Measurements from ENCODE around the gene WDR73. TPM values are rescaled to one million over a fixed set of nuclear protein-coding genes. Genes with fewer than 3 reads are reported as not detected.

The WDR73 gene
- total RNA-seq, 1 experiment from 2014 or later: 35.6 TPM

DNA sequence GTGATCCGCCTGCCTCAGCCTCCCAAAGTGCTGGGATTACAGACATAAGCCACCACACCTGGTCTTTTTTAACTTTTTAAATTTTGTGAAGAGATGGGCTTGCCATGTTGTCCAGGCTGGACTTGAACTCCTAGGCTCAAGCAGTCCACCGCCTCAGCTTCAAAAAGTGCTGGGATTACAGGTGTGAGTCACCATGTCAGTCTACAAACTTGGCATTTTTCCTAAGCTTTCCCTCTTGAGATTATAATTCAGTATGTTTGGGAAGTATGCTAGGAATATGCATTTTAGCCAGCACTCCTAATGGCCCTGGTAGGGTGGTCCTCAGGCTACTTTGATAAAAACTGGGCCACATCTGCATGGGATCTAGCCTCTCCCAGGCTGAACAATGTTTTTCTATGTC is 4.4 kb downstream of the WDR73 start:
- no peak overlapping the region for H2AFZ ChIP-seq (ENCODE audit: low read depth, low read length, poor library complexity, severe bottlenecking)
- peaks cover 6 to 28% of the 10 kb centered on the region in 2 experiments; a peak in 3 of 4 replicates for H3K4me1 ChIP-seq (ENCODE audit: control insufficient read depth in 1 of 2, insufficient read depth in 2 of 2, low read length in 2 of 2)
- no peak overlapping the region for H3K4me3 ChIP-seq (replicated peaks in 1 of 2; ENCODE audit: low read depth in 1 of 2, low read length in 2 of 2)
- RAD21 ChIA-PET (ENCODE audit: low non-redundant PET in 1 of 2, low total read pairs in 2 of 2, uncharacterized antibody in 2 of 2, unreplicated experiment in 2 of 2): interaction anchor here in 1 of 2 experiments (0.7 kb wide), 1 partner anchor 43 kb away, joined by 3 read pairs; no protein-coding TSS in a partner anchor
- POLR2A ChIA-PET: no interaction called here
- DNase-seq (ENCODE audit: low read depth, low spot score) (no peak), ATAC-seq (no peak)
- H3K27me3 ChIP-seq (ENCODE audit: insufficient read depth, low read length): no peaks in the 10 kb centered on the region
- BruUV-seq (replicated peaks): no TSS peak
- H3K9me3 ChIP-seq (ENCODE audit: control insufficient read depth in 1 of 2, insufficient read depth in 1 of 2, low read depth in 1 of 2, low read length in 2 of 2): no peaks in the 10 kb centered on the region
- peaks cover 49 to 62% of the 10 kb centered on the region in 2 experiments for H3K36me3 ChIP-seq (ENCODE audit: control insufficient read depth in 1 of 2, insufficient read depth in 2 of 2, low read length in 2 of 2)
- H3K9ac ChIP-seq (ENCODE audit: low read length): no peak overlapping the region
- no peak overlapping the region for H3K27ac ChIP-seq (ENCODE audit: low read depth, low read length)
- no peaks in the 10 kb centered on the region for H3K9me2 ChIP-seq (ENCODE audit: insufficient read depth)
- intact Hi-C loops (cut with micrococcal nuclease): loop anchor here (10.0 kb wide), 1 partner anchor 125 kb away; no protein-coding TSS in a partner anchor
- no peak overlapping the region for H3K4me2 ChIP-seq (ENCODE audit: low read length)
- CTCF ChIA-PET: no interaction called here
- TF ChIP-seq ZFX (IDR thresholded peaks at IDR 0.05): no peak
- TF ChIP-seq, protein P1, sequence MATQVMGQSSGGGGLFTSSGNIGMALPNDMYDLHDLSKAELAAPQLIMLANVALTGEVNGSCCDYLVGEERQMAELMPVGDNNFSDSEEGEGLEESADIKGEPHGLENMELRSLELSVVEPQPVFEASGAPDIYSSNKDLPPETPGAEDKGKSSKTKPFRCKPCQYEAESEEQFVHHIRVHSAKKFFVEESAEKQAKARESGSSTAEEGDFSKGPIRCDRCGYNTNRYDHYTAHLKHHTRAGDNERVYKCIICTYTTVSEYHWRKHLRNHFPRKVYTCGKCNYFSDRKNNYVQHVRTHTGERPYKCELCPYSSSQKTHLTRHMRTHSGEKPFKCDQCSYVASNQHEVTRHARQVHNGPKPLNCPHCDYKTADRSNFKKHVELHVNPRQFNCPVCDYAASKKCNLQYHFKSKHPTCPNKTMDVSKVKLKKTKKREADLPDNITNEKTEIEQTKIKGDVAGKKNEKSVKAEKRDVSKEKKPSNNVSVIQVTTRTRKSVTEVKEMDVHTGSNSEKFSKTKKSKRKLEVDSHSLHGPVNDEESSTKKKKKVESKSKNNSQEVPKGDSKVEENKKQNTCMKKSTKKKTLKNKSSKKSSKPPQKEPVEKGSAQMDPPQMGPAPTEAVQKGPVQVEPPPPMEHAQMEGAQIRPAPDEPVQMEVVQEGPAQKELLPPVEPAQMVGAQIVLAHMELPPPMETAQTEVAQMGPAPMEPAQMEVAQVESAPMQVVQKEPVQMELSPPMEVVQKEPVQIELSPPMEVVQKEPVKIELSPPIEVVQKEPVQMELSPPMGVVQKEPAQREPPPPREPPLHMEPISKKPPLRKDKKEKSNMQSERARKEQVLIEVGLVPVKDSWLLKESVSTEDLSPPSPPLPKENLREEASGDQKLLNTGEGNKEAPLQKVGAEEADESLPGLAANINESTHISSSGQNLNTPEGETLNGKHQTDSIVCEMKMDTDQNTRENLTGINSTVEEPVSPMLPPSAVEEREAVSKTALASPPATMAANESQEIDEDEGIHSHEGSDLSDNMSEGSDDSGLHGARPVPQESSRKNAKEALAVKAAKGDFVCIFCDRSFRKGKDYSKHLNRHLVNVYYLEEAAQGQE (IDR thresholded peaks at IDR 0.05; ENCODE audit: low read depth): no peak
- TF ChIP-seq TCF7L2 (IDR thresholded peaks at IDR 0.05; ENCODE audit: borderline replicate concordance, extremely low read depth, insufficient read depth, insufficient read length): no peak
- TF ChIP-seq, protein P2, sequence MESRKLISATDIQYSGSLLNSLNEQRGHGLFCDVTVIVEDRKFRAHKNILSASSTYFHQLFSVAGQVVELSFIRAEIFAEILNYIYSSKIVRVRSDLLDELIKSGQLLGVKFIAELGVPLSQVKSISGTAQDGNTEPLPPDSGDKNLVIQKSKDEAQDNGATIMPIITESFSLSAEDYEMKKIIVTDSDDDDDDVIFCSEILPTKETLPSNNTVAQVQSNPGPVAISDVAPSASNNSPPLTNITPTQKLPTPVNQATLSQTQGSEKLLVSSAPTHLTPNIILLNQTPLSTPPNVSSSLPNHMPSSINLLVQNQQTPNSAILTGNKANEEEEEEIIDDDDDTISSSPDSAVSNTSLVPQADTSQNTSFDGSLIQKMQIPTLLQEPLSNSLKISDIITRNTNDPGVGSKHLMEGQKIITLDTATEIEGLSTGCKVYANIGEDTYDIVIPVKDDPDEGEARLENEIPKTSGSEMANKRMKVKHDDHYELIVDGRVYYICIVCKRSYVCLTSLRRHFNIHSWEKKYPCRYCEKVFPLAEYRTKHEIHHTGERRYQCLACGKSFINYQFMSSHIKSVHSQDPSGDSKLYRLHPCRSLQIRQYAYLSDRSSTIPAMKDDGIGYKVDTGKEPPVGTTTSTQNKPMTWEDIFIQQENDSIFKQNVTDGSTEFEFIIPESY (IDR thresholded peaks at IDR 0.05; ENCODE audit: extremely low read depth, insufficient replicate concordance, low read length): no peak
- no peak for TF ChIP-seq SRF (IDR thresholded peaks at IDR 0.05; ENCODE audit: low read depth)
- TF ChIP-seq SIN3A (IDR thresholded peaks at IDR 0.05; ENCODE audit: low read depth): no peak
- no peak for TF ChIP-seq CEBPB (IDR thresholded peaks at IDR 0.05; ENCODE audit: low read depth)
- no peak for TF ChIP-seq YY1 (IDR thresholded peaks at IDR 0.05; ENCODE audit: extremely low read depth, insufficient replicate concordance, low read depth, low read length)
- TF ChIP-seq CBX3 (IDR thresholded peaks at IDR 0.05; ENCODE audit: low read depth): no peak
- no peak for TF ChIP-seq ZNF274 (IDR thresholded peaks at IDR 0.05; ENCODE audit: low read depth, low read length)
- TF ChIP-seq, protein P3, sequence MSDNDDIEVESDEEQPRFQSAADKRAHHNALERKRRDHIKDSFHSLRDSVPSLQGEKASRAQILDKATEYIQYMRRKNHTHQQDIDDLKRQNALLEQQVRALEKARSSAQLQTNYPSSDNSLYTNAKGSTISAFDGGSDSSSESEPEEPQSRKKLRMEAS (IDR thresholded peaks at IDR 0.05): no peak
- TF ChIP-seq EGR1 (IDR thresholded peaks at IDR 0.05; ENCODE audit: low read depth): no peak
- TF ChIP-seq EZH2 (IDR thresholded peaks at IDR 0.05): no peak
- TF ChIP-seq JUND (IDR thresholded peaks at IDR 0.05): no peak
- TF ChIP-seq, protein P4, sequence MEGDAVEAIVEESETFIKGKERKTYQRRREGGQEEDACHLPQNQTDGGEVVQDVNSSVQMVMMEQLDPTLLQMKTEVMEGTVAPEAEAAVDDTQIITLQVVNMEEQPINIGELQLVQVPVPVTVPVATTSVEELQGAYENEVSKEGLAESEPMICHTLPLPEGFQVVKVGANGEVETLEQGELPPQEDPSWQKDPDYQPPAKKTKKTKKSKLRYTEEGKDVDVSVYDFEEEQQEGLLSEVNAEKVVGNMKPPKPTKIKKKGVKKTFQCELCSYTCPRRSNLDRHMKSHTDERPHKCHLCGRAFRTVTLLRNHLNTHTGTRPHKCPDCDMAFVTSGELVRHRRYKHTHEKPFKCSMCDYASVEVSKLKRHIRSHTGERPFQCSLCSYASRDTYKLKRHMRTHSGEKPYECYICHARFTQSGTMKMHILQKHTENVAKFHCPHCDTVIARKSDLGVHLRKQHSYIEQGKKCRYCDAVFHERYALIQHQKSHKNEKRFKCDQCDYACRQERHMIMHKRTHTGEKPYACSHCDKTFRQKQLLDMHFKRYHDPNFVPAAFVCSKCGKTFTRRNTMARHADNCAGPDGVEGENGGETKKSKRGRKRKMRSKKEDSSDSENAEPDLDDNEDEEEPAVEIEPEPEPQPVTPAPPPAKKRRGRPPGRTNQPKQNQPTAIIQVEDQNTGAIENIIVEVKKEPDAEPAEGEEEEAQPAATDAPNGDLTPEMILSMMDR (IDR thresholded peaks at IDR 0.05 in 2 of 3, conservative IDR thresholded peaks at IDR 0.05 in 1 of 3; ENCODE audit: borderline replicate concordance in 1 of 3, insufficient read depth in 1 of 3, low read depth in 2 of 3, low read length in 2 of 3): no peak
- TF ChIP-seq SP1 (IDR thresholded peaks at IDR 0.05; ENCODE audit: low read depth): no peak
- TF ChIP-seq FOSL1 (IDR thresholded peaks at IDR 0.05; ENCODE audit: low read depth): no peak
- TF ChIP-seq, protein P5, sequence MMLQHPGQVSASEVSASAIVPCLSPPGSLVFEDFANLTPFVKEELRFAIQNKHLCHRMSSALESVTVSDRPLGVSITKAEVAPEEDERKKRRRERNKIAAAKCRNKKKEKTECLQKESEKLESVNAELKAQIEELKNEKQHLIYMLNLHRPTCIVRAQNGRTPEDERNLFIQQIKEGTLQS (IDR thresholded peaks at IDR 0.05): no peak
- no peak for TF ChIP-seq EZH2phosphoT487 (IDR thresholded peaks at IDR 0.05; ENCODE audit: borderline replicate concordance)
- no peak for TF ChIP-seq ELF1 (IDR thresholded peaks at IDR 0.05; ENCODE audit: borderline replicate concordance, low read depth)
- H4K20me1 ChIP-seq (ENCODE audit: insufficient read depth): no peaks in the 10 kb centered on the region
- peaks cover 42% of the 10 kb centered on the region for H3K79me2 ChIP-seq (ENCODE audit: insufficient read depth, low read length)
